Vagina (tissue), 2 donors: Measurements from ENCODE around the gene SRSF3. TPM values are rescaled to one million over a fixed set of nuclear protein-coding genes. Genes with fewer than 3 reads are reported as not detected.

ENCODE experiments used
- DNase-seq, 2 donors: peaks; one replicate each; pipeline ENCODE4 v3.0.0-alpha.2; 2017; ENCODE audit errors: extremely low spot score in 2 of 2
- H3K27ac ChIP-seq: fragments of 200-600 bp; sonication (generic); one replicate; pipeline ENCODE4 v1.5.1; 2019
- H3K27me3 ChIP-seq: fragments of 200-600 bp; sonication (generic); one replicate; pipeline ENCODE4 v1.5.1; 2019
- H3K36me3 ChIP-seq, 2 donors: fragments of 200-600 bp; sonication (generic); one replicate each; pipeline ENCODE4 v1.5.1; 2017 to 2019
- H3K4me1 ChIP-seq: fragments of 200-600 bp; sonication (generic); one replicate; pipeline ENCODE4 v1.5.1; 2019
- H3K4me3 ChIP-seq, 2 donors: fragments of 200-600 bp; sonication (generic); 1 replicate in 1 of 2; 2 replicates in 1 of 2; pipeline ENCODE4 v1.5.1; 2016 to 2019
- H3K9me3 ChIP-seq: fragments of 200-600 bp; sonication (generic); one replicate; pipeline ENCODE4 v1.5.1; 2019
- CTCF ChIP-seq, 3 experiments: fragments of 450-650 bp in 2 of 3; fragments of 200-600 bp in 1 of 3; sonication (generic) in 1 of 3; IDR thresholded peaks; one replicate each; pipeline ENCODE4 v1.5.1; 2017 to 2019; ENCODE audit warnings: antibody characterized with exemption in 3 of 3, mild to moderate bottlenecking in 2 of 3, moderate library complexity in 2 of 3
- POLR2A ChIP-seq, 2 donors: fragments of 450-650 bp; IDR thresholded peaks; one replicate each; pipeline ENCODE4 v1.6.1; 2017; ENCODE audit warnings: antibody characterized with exemption in 2 of 2, mild to moderate bottlenecking in 2 of 2, moderate library complexity in 2 of 2
- POLR2AphosphoS5 ChIP-seq, 2 donors: sonication (generic); formaldehyde crosslinking; IDR thresholded peaks; one replicate each; pipeline ENCODE4 v1.9.0; 2017; ENCODE audit warnings: antibody characterized with exemption in 2 of 2, mild to moderate bottlenecking in 2 of 2, low read depth in 1 of 2; ENCODE audit not compliant: insufficient read depth in 1 of 2
- intact Hi-C: fragments of 100-400 bp; cut with DNase I; formaldehyde crosslinking; loops from one replicate; pipeline ENCODE4 v1.15.1; 2023
- total RNA-seq: library from RNA; depleted of rRNA; stranded (reverse); fragments of >200 nt; gene quantifications from one replicate; pipeline ENCODE4 v1.2.3, GENCODE V29; 2016

The SRSF3 gene
- total RNA-seq, 1 donor from 2014 or later: 144 TPM

- intact Hi-C loops: loop anchor here (5.0 kb wide), 2 partner anchors 53 to 228 kb away; partner anchors contain the start of gene CDKN1A
- H3K4me1 ChIP-seq: peaks cover 41% of the 10 kb centered on the region
- H3K4me3 ChIP-seq: no peak overlapping the region
- peak overlapping the region; percentile 76 for H3K27ac ChIP-seq
- DNase-seq: no peak
- H3K9me3 ChIP-seq: no peaks in the 10 kb centered on the region
- no peaks in the 10 kb centered on the region for H3K36me3 ChIP-seq
- no peaks in the 10 kb centered on the region for H3K27me3 ChIP-seq
- TF ChIP-seq POLR2A (IDR thresholded peaks at IDR 0.05): no peak
- TF ChIP-seq CTCF (IDR thresholded peaks at IDR 0.05): no peak
- TF ChIP-seq POLR2AphosphoS5 (IDR thresholded peaks at IDR 0.05; ENCODE audit: insufficient read depth in 1 of 2, low read depth in 1 of 2): no peak
Observed at GRCh38 chr6:36624461-36625157, 30.4 kb downstream of the SRSF3 start.

GRCh38 chr6:36625158-36625919 lies 31.2 kb downstream of the SRSF3 start:
- Histone ChIP-seq H3K4me3 (no peak overlapping the region), H3K27ac (peak overlapping the region; percentile 76), H3K9me3 (no peaks in the 10 kb centered on the region), H3K4me1 (peaks cover 41% of the 10 kb centered on the region), H3K27me3 (no peaks in the 10 kb centered on the region), H3K36me3 (no peaks in the 10 kb centered on the region)
- intact Hi-C loops: loop anchor here (5.0 kb wide), 1 partner anchor 52 kb away; the partner anchor contains the start of gene CDKN1A
- no peak for DNase-seq
- TF ChIP-seq POLR2AphosphoS5 (IDR thresholded peaks at IDR 0.05; ENCODE audit: insufficient read depth in 1 of 2, low read depth in 1 of 2) (peak in 1 of 2 donors; percentile 42), POLR2A (IDR thresholded peaks at IDR 0.05) (no peak), CTCF (IDR thresholded peaks at IDR 0.05) (no peak)

- DNase-seq: no peak
- H3K4me1 ChIP-seq: peaks cover 41% of the 10 kb centered on the region
- TF ChIP-seq POLR2A (IDR thresholded peaks at IDR 0.05) (no peak), CTCF (IDR thresholded peaks at IDR 0.05) (no peak), POLR2AphosphoS5 (IDR thresholded peaks at IDR 0.05; ENCODE audit: insufficient read depth in 1 of 2, low read depth in 1 of 2) (no peak)
- no peaks in the 10 kb centered on the region for H3K9me3 ChIP-seq
- H3K27ac ChIP-seq: peak overlapping the region; percentile 65
- H3K4me3 ChIP-seq: no peak overlapping the region
- no peaks in the 10 kb centered on the region for H3K27me3 ChIP-seq
- intact Hi-C loops: loop anchor here (5.0 kb wide), 1 partner anchor 51 kb away; the partner anchor contains the start of gene CDKN1A
- no peaks in the 10 kb centered on the region for H3K36me3 ChIP-seq
Observed at GRCh38 chr6:36626636-36627035, 32.5 kb downstream of the SRSF3 start.

- H3K4me1 ChIP-seq: peaks cover 41% of the 10 kb centered on the region
- no peaks in the 10 kb centered on the region for H3K27me3 ChIP-seq
- no peak overlapping the region for H3K4me3 ChIP-seq
- intact Hi-C loops: loop anchor here (5.0 kb wide), 1 partner anchor 50 kb away; the partner anchor contains the start of gene CDKN1A
- no peaks in the 10 kb centered on the region for H3K36me3 ChIP-seq
- peak overlapping the region; percentile 65 for H3K27ac ChIP-seq
- no peak for TF ChIP-seq POLR2AphosphoS5 (IDR thresholded peaks at IDR 0.05; ENCODE audit: insufficient read depth in 1 of 2, low read depth in 1 of 2)
- TF ChIP-seq CTCF (IDR thresholded peaks at IDR 0.05): no peak
- TF ChIP-seq POLR2A (IDR thresholded peaks at IDR 0.05): no peak
- H3K9me3 ChIP-seq: no peaks in the 10 kb centered on the region
- no peak for DNase-seq
Observed at GRCh38 chr6:36627141-36627540, 33.0 kb downstream of the SRSF3 start.
